Skeletal muscle tissue (tissue), 4 donors: ENCODE data around the gene INO80D. TPM values are rescaled to one million over a fixed set of nuclear protein-coding genes. Genes with fewer than 3 reads are reported as not detected.

Source experiments
- H3K27ac ChIP-seq: one replicate; pipeline ENCODE4 v1.7.0; 2013; ENCODE audit warnings: mild to moderate bottlenecking, low read depth, low read length, inconsistent platforms
- H3K27me3 ChIP-seq, 3 donors: one replicate each; pipeline ENCODE4 v1.7.0; 2013; ENCODE audit warnings: low read length in 3 of 3; ENCODE audit not compliant: control insufficient read depth in 3 of 3, insufficient read depth in 3 of 3
- H3K36me3 ChIP-seq, 3 donors: one replicate each; pipeline ENCODE4 v1.7.0; 2013; ENCODE audit warnings: low read length in 3 of 3; ENCODE audit not compliant: control insufficient read depth in 3 of 3, insufficient read depth in 3 of 3
- H3K4me1 ChIP-seq, 3 donors: one replicate each; pipeline ENCODE4 v1.7.0; 2013; ENCODE audit warnings: low read length in 3 of 3, mild to moderate bottlenecking in 3 of 3; ENCODE audit not compliant: control insufficient read depth in 3 of 3, insufficient read depth in 3 of 3
- H3K4me3 ChIP-seq, 3 donors: one replicate each; pipeline ENCODE4 v1.7.0; 2013; ENCODE audit warnings: low read length in 3 of 3
- H3K9ac ChIP-seq, 3 donors: one replicate each; pipeline ENCODE4 v1.7.0; 2013; ENCODE audit warnings: low read length in 3 of 3, mild to moderate bottlenecking in 3 of 3, moderate library complexity in 2 of 3, low read depth in 1 of 3
- H3K9me3 ChIP-seq, 3 donors: one replicate each; pipeline ENCODE4 v1.7.0; 2013; ENCODE audit warnings: low read length in 3 of 3; ENCODE audit not compliant: control insufficient read depth in 3 of 3
- total RNA-seq: library from RNA; depleted of rRNA; stranded (reverse); fragments of >200 nt; gene quantifications from one replicate; pipeline ENCODE4 v1.2.3, GENCODE V29; 2014
- donor health status: Osteomylitis.

Gene INO80D
- total RNA-seq, 1 donor from 2014 or later: 9.9 TPM

DNA sequence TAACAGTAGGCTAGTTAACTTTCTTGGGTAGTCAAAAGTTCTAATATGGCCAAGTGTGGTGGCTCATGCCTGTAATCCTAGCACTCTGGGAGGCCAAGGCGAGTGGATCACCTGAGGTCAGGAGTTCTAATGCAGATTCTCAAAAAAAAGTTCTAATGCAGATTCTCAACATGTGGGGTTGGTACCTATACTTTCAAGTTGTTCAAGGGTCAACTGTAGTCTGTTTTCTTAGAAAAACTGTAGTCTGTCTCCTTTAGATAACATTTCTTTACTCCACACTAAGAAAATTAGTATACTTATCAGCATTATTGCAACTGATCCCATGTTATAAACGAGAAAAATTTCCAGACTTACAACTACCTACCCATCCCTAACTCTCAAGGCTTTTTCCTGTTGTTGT lies 16.6 kb downstream of the INO80D start:
- no peaks in the 10 kb centered on the region for H3K9me3 ChIP-seq
- H3K4me3 ChIP-seq: no peak overlapping the region
- no peaks in the 10 kb centered on the region for H3K4me1 ChIP-seq
- H3K36me3 ChIP-seq: no peaks in the 10 kb centered on the region
- H3K27ac ChIP-seq: no peak overlapping the region
- no peaks in the 10 kb centered on the region for H3K27me3 ChIP-seq
- H3K9ac ChIP-seq: no peak overlapping the region

DNA sequence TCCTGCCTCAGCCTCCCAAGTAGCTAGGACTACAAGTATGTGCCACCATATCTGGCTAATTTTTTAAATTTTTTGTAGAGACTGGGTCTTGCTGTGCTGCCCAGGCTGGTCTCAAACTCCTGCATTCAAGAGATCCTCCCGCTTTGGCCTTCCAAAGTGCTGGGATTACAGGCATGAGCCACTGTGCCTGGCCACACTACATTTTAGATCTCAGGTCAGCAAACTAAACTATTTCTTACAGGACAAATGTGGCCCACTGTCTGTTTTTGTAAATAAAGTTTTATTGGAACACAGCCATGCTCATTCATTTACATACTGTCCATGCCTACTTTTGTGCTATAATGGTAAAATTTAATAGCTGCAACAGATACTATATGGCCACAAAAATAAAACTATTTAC lies 17.8 kb downstream of the INO80D start:
- Histone ChIP-seq H3K27ac (no peak overlapping the region), H3K36me3 (no peaks in the 10 kb centered on the region), H3K4me1 (no peaks in the 10 kb centered on the region), H3K9ac (no peak overlapping the region), H3K9me3 (no peaks in the 10 kb centered on the region), H3K4me3 (no peak overlapping the region), H3K27me3 (no peaks in the 10 kb centered on the region)

GRCh38 chr2:206064077-206064476 lies 21.9 kb downstream of the INO80D start:
- no peaks in the 10 kb centered on the region for H3K4me1 ChIP-seq
- no peaks in the 10 kb centered on the region for H3K27me3 ChIP-seq
- peaks cover 3 to 8% (median 8%) of the 10 kb centered on the region in 3 donors for H3K36me3 ChIP-seq
- no peak overlapping the region for H3K4me3 ChIP-seq
- no peaks in the 10 kb centered on the region for H3K9me3 ChIP-seq
- H3K27ac ChIP-seq: no peak overlapping the region
- no peak overlapping the region for H3K9ac ChIP-seq

DNA sequence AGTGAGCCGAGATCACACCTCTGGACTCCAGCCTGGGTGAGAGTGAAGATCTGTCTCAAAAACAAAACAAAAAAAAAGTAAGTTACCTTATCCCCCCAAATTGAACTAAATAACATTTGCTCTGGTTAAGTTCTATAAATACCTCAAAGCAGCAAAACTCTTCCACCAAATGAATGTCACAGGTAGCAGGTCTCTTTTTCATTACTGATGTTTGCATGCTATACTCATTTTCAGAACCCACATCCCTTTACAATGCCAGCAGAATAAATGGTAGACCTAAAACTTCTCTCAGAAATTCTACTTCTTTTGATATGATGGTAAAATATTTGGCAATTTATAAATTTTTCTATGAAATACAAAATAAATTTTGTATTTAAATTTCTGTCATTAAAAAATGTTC lies 22.3 kb downstream of the INO80D start:
- Histone ChIP-seq H3K9ac (no peak overlapping the region), H3K4me1 (no peaks in the 10 kb centered on the region), H3K4me3 (no peak overlapping the region), H3K27me3 (no peaks in the 10 kb centered on the region), H3K9me3 (no peaks in the 10 kb centered on the region), H3K27ac (no peak overlapping the region), H3K36me3 (peaks cover 3 to 12% (median 8%) of the 10 kb centered on the region in 3 donors)

DNA sequence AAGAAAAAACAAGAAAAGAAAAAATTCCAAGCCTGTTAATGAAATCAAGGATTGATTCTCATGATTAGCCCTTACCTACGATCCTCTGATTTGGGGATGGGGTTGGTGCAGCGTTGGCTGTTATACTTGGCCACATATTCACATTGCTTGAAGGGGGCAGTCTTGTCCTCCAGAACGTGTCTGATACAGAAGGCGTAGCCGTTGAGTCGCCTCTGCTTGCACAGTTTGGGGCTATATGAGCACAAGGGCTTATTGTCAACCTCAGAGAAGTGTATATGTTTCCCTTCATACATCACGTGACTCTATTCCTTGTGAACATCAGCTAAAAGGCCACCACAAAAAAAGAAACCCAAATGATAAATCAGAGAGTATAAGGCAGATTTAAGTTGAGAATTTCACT lies 23.2 kb downstream of the INO80D start:
- Histone ChIP-seq H3K4me3 (no peak overlapping the region), H3K36me3 (peaks cover 3 to 14% (median 8%) of the 10 kb centered on the region in 3 donors), H3K9me3 (no peaks in the 10 kb centered on the region), H3K27ac (no peak overlapping the region), H3K27me3 (no peaks in the 10 kb centered on the region), H3K4me1 (no peaks in the 10 kb centered on the region), H3K9ac (no peak overlapping the region)

GRCh38 chr2:206056286-206056685 lies 29.7 kb downstream of the INO80D start:
- Histone ChIP-seq H3K27ac (no peak overlapping the region), H3K9ac (no peak overlapping the region), H3K4me3 (no peak overlapping the region), H3K27me3 (no peaks in the 10 kb centered on the region), H3K9me3 (no peaks in the 10 kb centered on the region), H3K36me3 (peaks cover 13 to 23% (median 21%) of the 10 kb centered on the region in 3 donors), H3K4me1 (no peaks in the 10 kb centered on the region)

DNA sequence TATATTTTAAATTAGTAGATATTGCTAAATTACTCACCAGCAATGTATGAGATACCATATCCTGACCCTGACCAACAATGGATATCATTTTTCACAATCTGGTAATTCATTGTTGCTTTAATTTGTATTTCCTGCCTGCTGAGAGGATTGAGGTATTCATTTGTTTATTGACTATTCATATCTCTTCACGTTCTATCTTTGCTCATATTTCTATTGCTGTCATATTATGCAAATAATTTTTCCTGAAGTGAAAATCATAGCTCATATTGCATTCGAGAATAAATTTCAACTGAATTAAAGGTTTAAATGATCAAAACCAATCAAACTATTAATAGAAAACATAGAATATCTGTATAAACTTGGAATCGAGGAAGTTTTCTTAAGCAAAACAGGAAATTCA lies 31.0 kb downstream of the INO80D start:
- Histone ChIP-seq H3K27me3 (no peaks in the 10 kb centered on the region), H3K27ac (no peak overlapping the region), H3K36me3 (peaks cover 13 to 23% (median 21%) of the 10 kb centered on the region in 3 donors), H3K9me3 (no peaks in the 10 kb centered on the region), H3K4me3 (no peak overlapping the region), H3K4me1 (no peaks in the 10 kb centered on the region), H3K9ac (no peak overlapping the region)

DNA sequence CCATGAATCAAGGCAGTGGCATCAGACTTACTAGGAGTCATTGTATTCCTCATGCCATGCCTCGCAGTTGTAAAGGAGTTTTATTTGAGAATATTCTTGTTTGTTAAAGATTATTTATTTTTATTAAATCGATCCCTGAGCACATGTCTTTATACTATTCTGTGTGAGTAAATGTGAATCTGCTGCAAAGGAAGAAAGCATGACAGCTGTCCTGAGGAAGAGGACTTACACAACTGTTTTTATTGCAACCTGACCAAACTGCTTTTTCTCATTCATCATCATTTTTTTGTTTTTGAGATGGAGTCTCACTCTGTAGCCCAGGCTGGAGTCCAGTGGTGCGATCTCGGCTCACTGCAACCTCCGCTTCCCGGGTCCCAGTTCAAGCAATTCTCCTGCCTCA lies 34.1 kb downstream of the INO80D start:
- Histone ChIP-seq H3K9ac (no peak overlapping the region), H3K27me3 (no peaks in the 10 kb centered on the region), H3K4me1 (no peaks in the 10 kb centered on the region), H3K27ac (no peak overlapping the region), H3K36me3 (peaks cover 13 to 17% (median 14%) of the 10 kb centered on the region in 3 donors), H3K4me3 (no peak overlapping the region), H3K9me3 (no peaks in the 10 kb centered on the region)

GRCh38 chr2:206049392-206049791 lies 36.6 kb downstream of the INO80D start:
- H3K36me3 ChIP-seq: peaks cover 0 to 13% (median 9%) of the 10 kb centered on the region in 3 donors

DNA sequence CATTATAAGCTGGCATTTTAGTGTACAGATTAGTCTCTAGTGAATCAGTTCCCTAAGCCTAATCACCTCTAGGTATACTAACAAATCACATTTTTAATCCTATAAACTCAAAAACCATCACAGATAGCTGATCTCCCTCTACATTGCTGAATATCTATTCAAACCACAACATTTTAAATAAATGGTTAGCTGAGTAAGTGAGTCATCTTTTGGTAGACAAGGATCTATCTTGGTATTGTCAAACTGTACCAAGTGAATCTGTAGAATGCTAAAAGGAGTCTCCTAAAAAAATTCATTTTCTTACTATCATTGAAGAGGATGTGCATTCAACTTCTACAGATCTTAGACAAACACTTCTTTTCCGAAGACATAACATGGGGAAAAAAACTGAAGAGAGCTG lies 40.7 kb downstream of the INO80D start:
- Histone ChIP-seq H3K9ac (no peak overlapping the region), H3K9me3 (no peaks in the 10 kb centered on the region), H3K4me3 (no peak overlapping the region), H3K27me3 (no peaks in the 10 kb centered on the region), H3K4me1 (no peaks in the 10 kb centered on the region), H3K36me3 (peaks cover 3 to 23% (median 9%) of the 10 kb centered on the region in 3 donors), H3K27ac (no peak overlapping the region)

More at GRCh38 chr2:206049392-206049791, 36.6 kb downstream of the INO80D start:
- Histone ChIP-seq H3K27me3 (no peaks in the 10 kb centered on the region), H3K4me3 (no peak overlapping the region), H3K9me3 (no peaks in the 10 kb centered on the region), H3K4me1 (no peaks in the 10 kb centered on the region), H3K9ac (no peak overlapping the region), H3K27ac (no peak overlapping the region)

DNA sequence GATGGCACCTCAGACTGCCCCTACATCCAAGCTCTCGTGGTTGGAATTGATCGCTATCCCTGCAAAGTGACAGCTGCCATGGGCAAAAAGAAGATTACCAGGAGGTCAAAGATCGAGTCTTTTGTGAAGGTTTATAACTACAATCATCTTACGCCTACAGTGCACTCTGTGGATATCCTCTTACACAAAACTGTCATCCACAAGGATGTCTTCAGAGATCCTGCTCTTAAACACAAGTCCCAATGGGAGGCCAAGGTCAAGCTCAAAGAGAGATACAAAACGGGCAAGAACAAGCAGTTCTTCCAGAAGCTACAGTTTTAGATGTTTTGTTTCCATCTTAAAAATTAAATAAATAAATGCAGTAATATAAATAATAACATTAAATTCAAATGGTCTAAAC lies 45.4 kb downstream of the INO80D start:
- H3K4me3 ChIP-seq: no peak overlapping the region
- no peak overlapping the region for H3K27ac ChIP-seq
- H3K4me1 ChIP-seq: peaks cover 0 to 6% (median 0%) of the 10 kb centered on the region in 3 donors
- no peak overlapping the region for H3K9ac ChIP-seq
- H3K9me3 ChIP-seq: no peaks in the 10 kb centered on the region
- no peaks in the 10 kb centered on the region for H3K27me3 ChIP-seq
- peaks cover 3 to 24% (median 11%) of the 10 kb centered on the region in 3 donors for H3K36me3 ChIP-seq
